HUDEP-2 (cell line): ENCODE measurements around the gene SIRT4.
"Not testable (repeated sequence)": the region's sequence is repeated elsewhere in the genome, so short reads cannot be mapped to it uniquely, and the experiment has no call there.

Source experiments
- DNase-seq, 76 experiments: peaks; one replicate each; lab custom pipeline; 2025; ENCODE audit not compliant: unreplicated experiment in 76 of 76; lab: John Stamatoyannopoulos, UW

SIRT4 gene

GRCh38 chr12:120332523-120332922, 30.4 kb downstream of the SIRT4 start:
- DNase-seq: no peak

- DNase-seq: peak in 20 of 76 experiments; percentile 2 to 30 (median 12)
Measured at GRCh38 chr12:120335447-120335846, 33.3 kb downstream of the SIRT4 start.

- DNase-seq: not testable (repeated sequence)
Measured at GRCh38 chr12:120336392-120336791, 34.3 kb downstream of the SIRT4 start.

GRCh38 chr12:120337730-120338129, 35.6 kb downstream of the SIRT4 start:
- DNase-seq: no peak

GRCh38 chr12:120339256-120339655, 37.1 kb downstream of the SIRT4 start:
- no peak for DNase-seq

- DNase-seq: no peak
Measured at GRCh38 chr12:120342175-120343038, 40.3 kb downstream of the SIRT4 start.

- no peak for DNase-seq
Measured at GRCh38 chr12:120343039-120343537, 41.0 kb downstream of the SIRT4 start.

- no peak for DNase-seq
Measured at GRCh38 chr12:120343692-120344091, 41.6 kb downstream of the SIRT4 start.

GRCh38 chr12:120346031-120346430, 43.9 kb downstream of the SIRT4 start:
- DNase-seq: no peak

- DNase-seq: no peak
Measured at GRCh38 chr12:120346681-120347080, 44.6 kb downstream of the SIRT4 start.

GRCh38 chr12:120347766-120348165, 45.6 kb downstream of the SIRT4 start:
- DNase-seq: no peak

- DNase-seq: no peak
Measured at GRCh38 chr12:120350576-120351350, 48.6 kb downstream of the SIRT4 start.

GRCh38 chr12:120352117-120352516, 50.0 kb downstream of the SIRT4 start:
- no peak for DNase-seq

- no peak for DNase-seq
Measured at GRCh38 chr12:120353136-120353535, 51.0 kb downstream of the SIRT4 start.

- DNase-seq: no peak
Measured at GRCh38 chr12:120353556-120354317, 51.6 kb downstream of the SIRT4 start.

GRCh38 chr12:120356567-120357030, 54.5 kb downstream of the SIRT4 start:
- DNase-seq: peak in 64 of 76 experiments; percentile 2 to 85 (median 49)

- no peak for DNase-seq
Measured at GRCh38 chr12:120357104-120357503, 55.0 kb downstream of the SIRT4 start.

GRCh38 chr12:120358412-120359100, 56.4 kb downstream of the SIRT4 start:
- no peak for DNase-seq

- DNase-seq: no peak
Measured at GRCh38 chr12:120359128-120359527, 57.0 kb downstream of the SIRT4 start.
